ELR (cell line): ENCODE measurements around the gene APLF.
"Not testable (repeated sequence)": the region's sequence is repeated elsewhere in the genome, so short reads cannot be mapped to it uniquely, and the experiment has no call there.

ENCODE experiments used
- DNase-seq: peaks from one replicate; pipeline ENCODE4 v3.0.0-alpha.2; 2015; ENCODE audit warnings: low read depth

APLF gene

DNA sequence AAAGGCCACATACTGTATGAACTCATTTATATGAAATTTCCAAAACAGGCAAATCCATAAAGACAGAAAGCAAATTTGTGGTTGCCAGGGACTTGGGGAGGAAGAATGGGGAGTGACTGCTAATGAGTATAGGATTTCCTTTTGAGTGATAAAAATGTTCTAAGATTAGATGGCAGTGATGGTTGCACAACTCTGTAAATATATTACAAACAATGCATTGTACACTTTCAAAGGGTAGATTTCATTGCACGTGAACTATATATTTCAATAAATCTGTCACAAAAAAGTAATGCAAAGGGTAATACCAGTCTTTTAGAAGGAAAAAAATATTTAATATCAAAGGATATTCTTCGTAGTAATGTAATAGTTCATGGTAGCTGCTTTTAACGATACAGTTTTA, 112.3 kb downstream of the APLF start:
- no peak for DNase-seq

DNA sequence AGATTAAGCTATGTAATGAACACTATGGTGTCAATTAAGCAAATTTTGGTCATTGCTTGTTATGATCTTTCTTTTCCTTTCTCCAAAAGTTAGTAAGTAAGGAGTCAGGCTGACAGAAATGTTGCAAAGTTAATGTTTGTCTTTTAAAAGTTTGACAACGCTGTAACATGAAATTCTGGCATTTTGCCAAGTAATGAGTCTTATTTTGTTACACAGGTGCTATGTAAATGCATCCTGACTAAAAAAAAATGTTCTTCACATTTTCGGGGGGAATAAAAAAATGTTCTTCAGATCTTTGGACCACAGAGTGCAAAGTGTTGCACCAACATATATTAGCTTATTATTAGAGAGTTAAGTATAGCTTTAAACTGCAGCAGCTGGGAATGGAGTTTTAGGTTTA, 121.2 kb downstream of the APLF start:
- no peak for DNase-seq

DNA sequence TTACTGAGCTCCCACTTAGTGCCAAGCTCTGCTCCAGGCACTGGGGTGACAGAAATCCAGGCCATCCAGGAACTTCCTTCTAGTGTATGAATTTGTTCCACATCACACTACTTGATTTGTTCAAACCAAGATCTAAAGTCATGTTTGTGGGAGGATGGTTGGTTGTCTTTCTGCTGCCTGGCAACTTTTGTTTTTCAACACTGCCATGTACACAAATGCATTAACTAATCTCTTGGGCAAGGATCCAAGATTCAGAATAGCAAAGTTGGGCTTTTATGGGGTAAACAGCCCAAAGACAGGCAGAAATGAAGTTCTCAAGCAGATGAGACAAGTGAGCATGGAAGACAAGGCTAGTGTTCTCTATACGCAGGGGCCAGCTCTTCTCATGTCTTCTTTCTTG, 122.6 kb downstream of the APLF start:
- no peak for DNase-seq

DNA sequence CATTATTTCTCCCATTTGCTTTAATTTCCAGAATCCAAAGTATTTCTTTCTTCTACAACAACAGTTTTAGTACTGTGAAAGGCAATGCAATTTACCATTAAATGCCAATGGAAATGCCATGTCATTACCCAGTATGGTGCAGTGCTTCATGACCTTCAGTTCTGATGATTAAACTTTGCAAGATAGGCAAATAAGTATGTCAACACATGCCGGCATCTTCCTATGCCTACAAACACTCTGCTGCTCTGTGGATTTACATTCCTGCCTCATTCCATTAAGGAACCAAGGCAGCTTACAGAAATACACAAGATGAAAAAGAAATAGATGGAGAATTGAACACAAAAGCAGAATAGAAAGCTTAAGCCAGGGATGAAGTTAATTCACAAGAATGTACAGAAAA, 123.3 kb downstream of the APLF start:
- DNase-seq = no peak

DNA sequence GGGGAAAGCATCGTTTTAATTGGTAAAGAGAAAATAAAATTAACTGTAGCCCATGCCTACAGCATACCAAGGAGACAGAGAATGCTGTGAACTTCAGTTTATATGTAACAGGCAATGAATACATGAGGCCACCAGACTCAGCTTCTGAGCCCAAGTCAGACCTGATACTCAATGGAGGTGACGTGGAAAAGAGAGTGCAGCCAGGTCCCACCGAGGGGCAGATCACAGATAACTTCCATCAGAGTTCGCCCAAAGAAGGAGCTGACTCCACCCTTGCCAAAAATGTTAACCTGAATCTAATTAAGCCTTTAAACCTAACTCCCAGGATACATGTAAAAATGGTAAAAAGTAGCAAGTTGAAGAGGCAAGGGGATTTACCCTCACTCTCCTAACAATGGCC, 123.8 kb downstream of the APLF start:
- DNase-seq = no peak

DNA sequence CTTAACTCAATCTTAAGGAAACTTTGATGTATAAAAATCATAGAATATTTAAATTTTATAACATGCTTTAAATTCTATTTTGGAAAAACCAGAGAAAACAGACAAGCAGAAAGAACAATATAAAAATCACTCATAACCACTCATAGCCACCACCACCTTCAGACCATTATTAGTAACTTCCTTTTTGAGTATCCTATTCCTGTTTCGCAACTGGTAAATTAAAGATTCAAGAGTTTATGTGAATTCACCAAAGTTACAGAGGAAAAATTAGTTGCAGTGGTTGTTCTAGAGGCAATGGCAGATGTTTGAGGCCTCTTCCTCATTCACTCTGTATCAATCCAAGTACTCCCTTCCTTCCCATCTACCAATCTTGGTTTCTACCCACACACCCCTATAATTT, 126.7 kb downstream of the APLF start:
- DNase-seq = peak; percentile 8

DNA sequence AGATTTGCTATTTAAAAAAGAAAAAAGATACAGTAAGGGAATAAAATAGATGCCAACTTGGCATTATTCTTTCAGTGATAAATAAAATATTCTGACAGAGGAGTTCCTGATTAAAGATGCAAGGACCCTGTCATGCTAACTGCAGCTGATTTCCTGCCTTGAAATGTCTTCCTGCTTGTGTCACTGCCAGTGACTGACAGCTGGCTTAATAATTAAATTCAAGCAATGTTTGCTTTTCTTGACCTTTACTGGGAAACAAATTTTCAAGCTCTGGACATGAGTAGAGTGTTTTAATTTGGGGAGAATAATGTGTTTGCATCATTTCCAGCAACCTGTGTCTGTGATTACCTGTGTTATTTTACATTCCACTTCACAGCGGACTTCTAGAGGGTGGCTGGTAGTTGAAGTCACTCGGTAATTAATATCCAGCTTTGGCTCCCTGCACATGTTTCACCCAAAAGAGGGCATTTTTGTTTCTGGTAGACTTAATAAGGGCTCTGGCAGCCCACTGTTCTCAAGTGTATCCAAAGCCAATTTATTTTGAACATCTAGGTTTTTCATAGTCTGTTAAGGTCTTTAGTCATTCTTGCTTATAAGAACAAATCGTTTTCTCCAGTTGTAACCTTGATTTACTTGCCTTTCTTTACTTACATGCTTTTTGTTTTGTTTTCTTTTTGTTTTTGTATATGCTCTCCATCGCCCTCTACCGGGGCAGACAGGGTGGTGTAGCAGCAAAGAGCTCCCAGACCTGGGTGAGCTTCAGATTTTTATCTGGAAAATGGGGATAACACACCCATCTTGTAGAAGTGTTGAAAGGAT, 127.5 kb downstream of the APLF start:
- peak; percentile 62 for DNase-seq

DNA sequence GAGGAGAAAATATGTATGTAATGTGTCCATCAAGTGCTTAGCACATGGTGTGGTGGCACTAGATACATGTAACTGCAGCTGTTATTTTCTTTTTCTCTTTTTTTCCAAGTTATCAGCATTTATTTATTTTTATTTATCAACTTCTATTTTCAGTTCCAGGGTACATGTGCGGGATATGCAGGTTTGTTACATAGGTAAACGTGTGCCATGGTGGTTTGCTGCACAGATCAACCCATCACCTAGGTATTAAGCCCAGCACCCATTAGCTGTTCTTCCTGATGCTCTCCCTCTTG, 128.1 kb downstream of the APLF start:
- not testable (repeated sequence) for DNase-seq

DNA sequence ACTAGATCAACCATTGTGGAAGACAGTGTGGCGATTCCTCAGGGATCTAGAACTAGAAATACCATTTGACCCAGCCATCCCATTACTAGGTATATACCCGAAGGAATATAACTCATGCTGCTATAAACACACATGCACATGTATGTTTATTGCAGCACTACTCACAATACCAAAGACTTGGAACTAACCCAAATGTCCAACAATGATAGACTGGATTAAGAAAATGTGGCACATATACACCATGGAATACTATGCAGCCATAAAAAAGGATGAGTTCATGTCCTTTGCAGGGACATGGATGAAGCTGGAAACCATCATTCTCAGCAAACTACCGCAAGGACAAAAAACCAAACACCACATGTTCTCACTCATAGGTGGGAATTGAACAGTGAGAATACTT, 133.1 kb downstream of the APLF start:
- DNase-seq = not testable (repeated sequence)

DNA sequence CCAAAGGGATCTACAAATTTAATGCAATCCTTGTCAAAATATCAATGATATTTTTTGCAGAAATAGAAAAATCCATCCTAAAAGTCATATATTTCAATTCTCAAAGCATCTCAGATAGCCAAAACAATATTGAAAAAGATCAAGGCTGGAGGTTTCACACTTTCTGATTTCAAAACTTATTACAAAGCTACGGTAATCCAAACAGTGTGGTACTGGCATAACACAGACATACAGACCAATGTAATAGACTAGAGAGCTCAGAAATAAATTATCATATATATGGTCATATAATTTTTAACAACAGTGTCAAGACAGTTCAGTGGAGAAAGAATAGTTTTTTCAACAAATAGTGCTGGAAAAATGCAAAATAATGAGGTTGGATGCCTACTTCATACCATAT, 135.7 kb downstream of the APLF start:
- no peak for DNase-seq

DNA sequence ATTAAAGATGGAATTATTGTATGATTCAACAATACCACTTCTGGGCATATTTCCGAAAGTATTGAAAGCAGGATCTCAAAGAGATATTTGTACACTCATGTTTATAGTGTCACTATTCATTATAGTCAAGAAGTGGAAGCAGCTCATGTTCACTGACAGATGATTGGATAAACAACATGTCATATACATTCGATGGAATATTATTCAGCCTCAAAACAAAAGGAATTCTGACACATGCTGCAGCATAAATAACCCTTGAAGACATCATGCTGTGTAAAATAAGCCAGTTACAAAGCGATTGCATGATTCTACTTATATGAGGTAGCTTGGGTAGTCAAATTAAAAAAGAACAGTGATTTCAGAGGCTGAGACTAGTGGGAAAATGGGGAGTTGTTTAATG, 136.7 kb downstream of the APLF start:
- no peak for DNase-seq

DNA sequence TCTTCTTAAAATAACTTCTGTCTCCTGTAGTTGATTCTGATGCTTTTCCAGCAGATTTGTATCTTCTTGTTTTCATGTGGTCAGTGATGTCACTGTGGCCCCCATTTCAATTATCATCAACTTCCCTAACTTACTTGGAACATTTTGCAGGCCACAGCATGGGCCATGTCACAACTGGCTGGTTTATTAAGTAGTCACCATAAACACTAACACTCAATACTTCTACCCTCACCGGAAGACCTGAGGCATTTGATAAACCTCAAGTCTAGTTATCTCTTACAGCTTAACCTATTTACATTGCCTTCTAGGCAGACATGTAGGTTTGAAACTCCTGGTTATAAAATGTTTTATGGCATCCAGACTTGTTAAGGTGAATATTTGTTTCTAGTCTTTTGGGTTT, 138.6 kb downstream of the APLF start:
- DNase-seq = no peak

DNA sequence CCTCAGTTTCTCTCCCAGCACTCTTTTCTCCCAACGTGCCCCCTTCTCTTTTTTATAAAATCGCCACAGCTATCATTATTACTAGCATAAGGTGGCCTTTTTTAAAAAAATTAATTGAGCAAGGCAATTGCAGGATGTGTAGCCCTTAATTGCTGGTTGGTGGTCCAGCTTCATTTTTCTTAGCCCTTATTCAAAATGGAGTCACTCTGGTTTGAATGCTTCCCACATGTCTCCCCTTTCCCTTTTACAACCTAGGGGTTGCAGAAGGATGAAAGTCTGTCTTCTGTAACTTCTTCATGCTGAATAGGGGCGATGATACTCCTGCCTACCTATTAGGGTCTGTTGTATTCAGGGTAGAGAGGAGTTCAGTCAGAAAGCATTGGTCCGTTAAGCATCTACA, 139.4 kb downstream of the APLF start:
- DNase-seq = no peak

DNA sequence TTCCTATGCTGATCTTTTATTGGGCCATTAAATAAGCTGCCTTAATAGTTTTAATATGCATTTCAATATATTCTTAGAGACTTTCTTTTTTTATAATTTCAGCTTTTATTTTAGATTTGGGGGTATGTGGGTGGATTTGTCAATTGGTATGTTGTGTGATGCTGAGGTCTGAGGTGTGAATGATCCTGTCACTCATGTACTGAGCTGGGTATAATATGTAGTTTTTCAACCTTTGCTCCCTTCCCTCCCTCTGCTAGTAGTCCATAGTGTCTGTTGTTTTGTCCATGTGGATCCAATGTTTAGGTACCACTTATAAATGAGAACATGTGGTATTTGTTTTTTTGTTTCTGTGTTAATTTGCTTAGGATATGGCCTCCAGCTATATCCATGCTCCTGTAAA, 140.5 kb downstream of the APLF start:
- DNase-seq = no peak

DNA sequence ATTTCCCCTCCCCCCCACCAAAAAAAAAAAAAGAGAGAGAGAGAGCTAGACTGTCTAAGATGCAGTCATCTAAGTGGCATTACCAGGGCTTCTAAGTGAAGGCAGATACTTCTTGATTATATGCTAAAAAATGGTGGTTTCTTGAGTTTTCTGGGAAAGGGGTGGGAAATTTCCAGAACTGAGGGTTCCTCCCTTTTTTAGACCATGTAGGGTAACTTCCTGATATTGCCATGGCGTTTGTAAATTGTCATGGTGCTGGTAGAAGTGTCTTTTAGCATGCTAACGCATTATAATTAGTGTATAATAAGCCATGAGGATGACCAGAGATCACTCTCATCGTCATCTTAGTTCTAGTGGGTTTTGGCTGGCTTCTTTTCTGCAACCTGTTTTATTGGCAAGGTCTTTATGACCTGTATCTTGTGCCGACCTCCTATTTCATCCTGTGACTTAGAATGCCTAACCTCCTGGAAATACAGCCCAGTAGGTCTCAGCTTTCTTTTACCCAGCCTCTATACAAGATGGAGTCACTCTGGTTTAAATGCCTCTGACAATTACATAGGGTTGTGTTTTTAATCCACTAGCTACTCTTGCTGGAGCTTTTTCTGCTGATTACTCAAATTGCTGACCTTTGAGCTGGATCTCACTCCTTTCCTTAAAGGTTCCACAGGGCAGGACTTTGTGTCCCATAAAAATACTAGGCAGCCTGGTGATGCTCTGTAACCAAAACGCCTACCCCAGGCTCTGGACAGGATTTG, 145.6 kb downstream of the APLF start:
- no peak for DNase-seq

DNA sequence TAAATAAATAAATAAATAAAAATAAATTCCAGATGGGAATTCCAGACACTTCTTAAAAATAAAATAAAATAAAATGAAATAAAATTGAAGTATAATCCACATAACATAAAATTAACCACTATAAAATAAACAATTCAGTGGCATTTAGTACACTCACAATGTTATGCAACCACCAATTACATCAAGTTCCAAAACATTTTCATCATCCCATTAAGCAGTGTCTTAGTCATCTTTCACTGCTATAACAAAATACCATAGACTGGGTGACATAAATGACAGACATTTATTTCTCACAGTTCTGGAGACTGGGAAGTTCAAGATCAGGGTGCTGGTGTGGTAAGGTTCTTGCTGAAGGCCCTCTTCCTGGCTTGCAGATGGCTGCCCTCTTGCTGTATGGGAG, 153.4 kb downstream of the APLF start:
- no peak for DNase-seq

DNA sequence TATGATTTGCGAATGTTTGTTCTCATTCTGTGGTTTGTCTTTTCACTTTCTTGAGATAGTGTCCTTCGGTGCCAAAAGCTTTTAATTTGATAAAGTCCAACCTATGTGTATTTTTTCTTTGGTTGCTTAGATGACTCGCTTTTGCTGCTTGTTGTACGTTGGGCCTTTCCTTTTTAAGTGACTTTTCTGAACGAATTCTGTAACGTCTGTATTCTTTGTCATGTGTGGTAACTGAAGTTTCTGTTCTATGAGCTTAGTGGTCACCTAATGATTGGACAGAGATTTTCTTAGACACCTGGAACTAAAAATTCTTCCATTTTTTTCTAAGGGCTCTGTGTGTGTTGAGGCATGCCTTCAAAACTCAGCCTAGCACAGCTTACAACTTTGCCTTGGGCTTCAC, 156.4 kb downstream of the APLF start:
- DNase-seq = no peak

DNA sequence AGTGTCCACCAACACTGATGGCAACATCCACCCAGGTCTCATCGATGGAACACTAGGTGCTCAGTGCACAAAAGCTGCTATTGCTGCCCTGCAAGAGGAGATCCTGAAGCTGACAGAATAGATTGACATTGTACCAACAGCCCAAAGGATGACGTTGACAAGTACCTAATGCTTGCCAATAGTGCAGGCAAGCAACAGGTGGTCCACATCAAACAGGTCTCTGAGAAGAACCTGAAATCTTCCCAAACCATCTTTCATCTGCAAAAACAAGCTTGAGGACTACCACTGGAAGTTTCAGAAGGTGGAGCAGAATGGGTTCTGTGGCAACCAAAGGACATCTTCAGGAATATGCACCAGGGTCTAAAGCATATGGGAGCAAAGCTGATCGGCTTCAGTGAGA, 160.2 kb downstream of the APLF start:
- no peak for DNase-seq
